Stimulated activated CD4-positive, alpha-beta T cell treated with anti-CD3 and anti-CD28 coated beads, Interleukin-12 subunit alpha, Interleukin-12 subunit beta, amount 100 ng/mL, for 4 hours (primary cell): ENCODE results near the gene KAZALD1.

Experiments used
- DNase-seq: peaks from one replicate; pipeline ENCODE4 v3.0.0-alpha.2; 2020

KAZALD1 gene

GRCh38 chr10:101070098-101070497 lies 8.3 kb downstream of the KAZALD1 start:
- no peak for DNase-seq

GRCh38 chr10:101071267-101071884 lies 9.6 kb downstream of the KAZALD1 start:
- no peak for DNase-seq

- no peak for DNase-seq
These were observed 10.2 kb downstream of the KAZALD1 start for GRCh38 chr10:101071885-101072433.

- no peak for DNase-seq
These were observed 11.1 kb downstream of the KAZALD1 start for GRCh38 chr10:101072923-101073322.

- no peak for DNase-seq
These were observed 11.8 kb downstream of the KAZALD1 start for GRCh38 chr10:101073631-101074030.

GRCh38 chr10:101075775-101076174 lies 14.0 kb downstream of the KAZALD1 start:
- no peak for DNase-seq

GRCh38 chr10:101076630-101077029 lies 14.8 kb downstream of the KAZALD1 start:
- no peak for DNase-seq

- no peak for DNase-seq
These were observed 18.1 kb downstream of the KAZALD1 start for GRCh38 chr10:101079874-101080273.

- no peak for DNase-seq
These were observed 19.4 kb downstream of the KAZALD1 start for GRCh38 chr10:101080933-101081931.

GRCh38 chr10:101085846-101086245 lies 24.1 kb downstream of the KAZALD1 start:
- DNase-seq = no peak

GRCh38 chr10:101087376-101087775 lies 25.6 kb downstream of the KAZALD1 start:
- DNase-seq = no peak

GRCh38 chr10:101087965-101088364 lies 26.2 kb downstream of the KAZALD1 start:
- DNase-seq = no peak

- DNase-seq = no peak
These were observed 27.9 kb downstream of the KAZALD1 start for GRCh38 chr10:101089520-101090299.

- DNase-seq = no peak
These were observed 28.8 kb downstream of the KAZALD1 start for GRCh38 chr10:101090597-101090996.

- DNase-seq = no peak
These were observed 29.9 kb downstream of the KAZALD1 start for GRCh38 chr10:101091546-101092290.

- no peak for DNase-seq
These were observed 31.1 kb downstream of the KAZALD1 start for GRCh38 chr10:101092881-101093354.

GRCh38 chr10:101094121-101094879 lies 32.5 kb downstream of the KAZALD1 start:
- no peak for DNase-seq

GRCh38 chr10:101095004-101095403 lies 33.2 kb downstream of the KAZALD1 start:
- DNase-seq = no peak

- peak; percentile 63 for DNase-seq
These were observed 33.9 kb downstream of the KAZALD1 start for GRCh38 chr10:101095550-101096213.

GRCh38 chr10:101096378-101096777 lies 34.6 kb downstream of the KAZALD1 start:
- DNase-seq = no peak

- DNase-seq = no peak
These were observed 36.1 kb downstream of the KAZALD1 start for GRCh38 chr10:101097881-101098280.
